ENCODE data around the gene SORCS2. TPM values are rescaled to one million over a fixed set of nuclear protein-coding genes. Genes with fewer than 3 reads are reported as not detected.

SORCS2 gene
- total RNA-seq, 6 experiments from 2014 or later = 0.18 to 6.2 (median 3.1) TPM

GRCh38 chr4:7591409-7592053 is 399.2 kb downstream of the SORCS2 start:
- no peak for TF ChIP-seq POLR2A (IDR thresholded peaks at IDR 0.05)
- TF ChIP-seq CTCF (IDR thresholded peaks at IDR 0.05) = no peak
- Histone ChIP-seq H3K4me1 (no peaks in the 10 kb centered on the region), H3K4me3 (no peak overlapping the region), H3K27ac (no peak overlapping the region), H3K27me3 (no peaks in the 10 kb centered on the region), H3K9me3 (no peaks in the 10 kb centered on the region), H3K36me3 (no peaks in the 10 kb centered on the region)
- WGBS (ENCODE audit: insufficient coverage, low coverage, low lambda C conversion rate, missing lambda C conversion rate) = 84% methylated on average over 5 of the region's 28 CpGs
- ATAC-seq (no peak), DNase-seq (no peak)
- intact Hi-C loops (cut with DNase I) = no loop called here

DNA sequence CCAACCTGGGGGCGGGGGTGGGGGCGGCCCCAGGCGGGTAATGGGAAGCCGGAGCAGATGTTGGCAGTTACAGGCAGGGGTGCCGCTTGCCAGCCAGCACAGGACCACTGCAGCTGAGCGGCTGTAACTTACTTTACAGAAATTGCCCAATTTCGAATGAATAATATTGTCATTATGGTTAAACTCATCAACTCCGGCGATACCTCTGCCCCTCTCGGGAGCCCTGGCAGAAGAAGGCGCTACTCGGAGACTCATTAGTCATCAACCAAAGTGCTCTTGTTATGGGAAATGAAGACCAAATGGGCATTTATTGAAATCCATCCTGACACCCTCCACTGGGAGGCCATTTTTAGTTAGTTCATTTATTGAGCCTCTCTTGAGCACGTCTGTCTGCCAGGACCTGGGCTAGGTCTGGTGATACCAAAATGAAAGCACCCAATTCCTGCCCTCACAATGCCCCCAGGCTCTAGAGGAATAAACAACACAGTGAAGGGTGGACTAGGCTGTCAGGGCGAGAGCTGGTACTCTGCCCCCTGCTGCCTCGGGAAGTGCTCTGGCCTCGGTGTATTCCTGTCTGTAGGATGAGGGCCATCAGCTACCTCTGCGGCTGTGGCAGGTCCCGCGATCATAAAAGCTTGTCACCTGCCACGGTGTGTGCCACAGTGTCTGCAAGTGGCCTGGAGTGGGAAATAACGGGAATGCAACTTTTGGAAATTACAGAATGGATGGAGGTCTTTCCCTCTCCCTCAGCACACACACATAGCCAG is 401.5 kb downstream of the SORCS2 start:
- no peak for ATAC-seq
- no peaks in the 10 kb centered on the region for H3K9me3 ChIP-seq
- H3K27ac ChIP-seq = no peak overlapping the region
- no peaks in the 10 kb centered on the region for H3K27me3 ChIP-seq
- no peak for DNase-seq
- no peak for TF ChIP-seq POLR2A (IDR thresholded peaks at IDR 0.05)
- no peak for TF ChIP-seq CTCF (IDR thresholded peaks at IDR 0.05)
- no peaks in the 10 kb centered on the region for H3K36me3 ChIP-seq
- no peaks in the 10 kb centered on the region for H3K4me1 ChIP-seq
- intact Hi-C loops (cut with DNase I) = no loop called here
- 65% methylated on average over 9 of the region's 21 CpGs for WGBS (ENCODE audit: insufficient coverage, low coverage, low lambda C conversion rate, missing lambda C conversion rate)
- H3K4me3 ChIP-seq = no peak overlapping the region

DNA sequence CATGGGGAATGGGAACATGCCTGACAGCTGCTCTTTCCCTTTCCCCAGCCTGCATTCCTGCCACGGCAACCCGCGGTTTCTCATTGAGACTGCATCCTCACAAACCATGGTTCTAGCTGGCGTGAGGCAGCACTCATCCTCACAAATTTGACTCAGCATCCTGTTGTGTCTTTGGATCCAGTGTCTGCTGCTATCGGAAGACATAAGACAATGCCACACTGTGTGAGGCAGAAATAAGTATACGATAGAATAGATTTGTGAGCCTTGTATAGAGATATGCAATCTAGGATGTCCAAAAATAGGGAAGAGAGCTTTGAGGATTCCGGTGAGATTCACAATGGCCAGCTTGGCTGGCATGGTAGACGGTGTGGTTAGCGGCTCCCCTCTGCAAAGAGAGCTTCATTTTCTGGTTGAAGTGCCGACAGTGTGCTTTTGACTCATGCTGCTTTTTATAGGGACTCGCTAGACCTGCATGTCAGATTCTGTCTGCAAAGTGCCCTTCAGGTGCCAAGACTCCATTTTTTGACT is 403.7 kb downstream of the SORCS2 start:
- no peak for DNase-seq
- Histone ChIP-seq H3K27me3 (no peaks in the 10 kb centered on the region), H3K36me3 (no peaks in the 10 kb centered on the region), H3K27ac (no peak overlapping the region), H3K9me3 (no peaks in the 10 kb centered on the region), H3K4me1 (no peaks in the 10 kb centered on the region), H3K4me3 (no peak overlapping the region)
- 70% methylated on average over 8 of the region's 11 CpGs for WGBS (ENCODE audit: insufficient coverage, low coverage, low lambda C conversion rate, missing lambda C conversion rate)
- no peak for ATAC-seq
- TF ChIP-seq POLR2A (IDR thresholded peaks at IDR 0.05) (no peak), CTCF (IDR thresholded peaks at IDR 0.05) (no peak)
- intact Hi-C loops (cut with DNase I) = no loop called here

DNA sequence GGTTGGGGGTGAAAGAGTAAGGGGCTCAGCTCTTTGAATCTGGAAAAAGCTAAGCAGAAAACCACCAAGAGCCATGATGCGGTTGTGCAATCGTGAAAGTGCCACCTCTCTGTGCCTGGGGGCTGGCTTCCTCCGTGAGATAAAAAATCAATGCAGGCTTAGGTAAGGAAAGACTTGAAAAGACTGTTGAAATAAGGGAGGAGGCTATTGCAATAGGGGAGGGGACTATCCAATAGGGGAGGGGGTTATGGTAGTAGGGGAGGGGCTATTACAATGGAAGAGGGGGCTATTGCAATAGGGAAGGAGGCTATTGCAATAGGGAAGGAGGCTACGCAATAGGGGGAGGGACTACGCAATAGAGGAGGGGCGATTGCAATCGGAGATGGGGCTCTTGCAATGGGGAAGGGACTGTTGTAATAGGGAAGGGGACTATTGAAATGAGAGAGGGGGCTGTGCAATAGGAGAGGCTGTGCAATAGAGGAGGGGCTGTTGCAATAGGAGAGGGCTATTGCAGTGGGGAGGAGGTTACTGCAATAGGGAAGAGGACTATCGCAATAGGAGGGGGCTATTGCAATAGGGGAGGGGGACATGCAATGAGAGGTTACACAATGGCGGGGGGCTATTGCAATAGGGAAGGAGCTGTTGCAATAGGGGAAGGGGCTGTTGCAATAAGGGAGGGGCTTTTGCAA is 404.7 kb downstream of the SORCS2 start:
- Histone ChIP-seq H3K36me3 (no peaks in the 10 kb centered on the region), H3K27ac (no peak overlapping the region), H3K4me3 (no peak overlapping the region), H3K27me3 (no peaks in the 10 kb centered on the region), H3K9me3 (no peaks in the 10 kb centered on the region), H3K4me1 (no peaks in the 10 kb centered on the region)
- no peak for TF ChIP-seq POLR2A (IDR thresholded peaks at IDR 0.05)
- ATAC-seq (peak in 1 of 4 donors; percentile 51), DNase-seq (no peak)
- WGBS (ENCODE audit: insufficient coverage, low coverage, low lambda C conversion rate, missing lambda C conversion rate) = 38% methylated on average over 9 of the region's 9 CpGs
- intact Hi-C loops (cut with DNase I) = no loop called here

Measured in right lobe of liver (tissue), 6 donors.